Osteocyte (in vitro differentiated cells): ENCODE results near the gene ZNF282. TPM values are rescaled to one million over a fixed set of nuclear protein-coding genes. Genes with fewer than 3 reads are reported as not detected.
"Not testable (repeated sequence)": the region's sequence is repeated elsewhere in the genome, so short reads cannot be mapped to it uniquely, and the experiment has no call there.

Source experiments
- DNase-seq: peaks from one replicate; pipeline ENCODE4 v3.0.0; 2021; ENCODE audit warnings: mixed read lengths; ENCODE audit not compliant: unreplicated experiment; ENCODE audit errors: extremely low spot score
- H3K27ac Mint-ChIP-seq: one replicate; pipeline ENCODE4 v1.8.0; 2021; ENCODE audit warnings: mild to moderate bottlenecking, mixed read lengths; ENCODE audit not compliant: unreplicated experiment
- H3K27me3 Mint-ChIP-seq: one replicate; pipeline ENCODE4 v1.8.0; 2021; ENCODE audit warnings: mixed read lengths; ENCODE audit not compliant: unreplicated experiment
- H3K36me3 Mint-ChIP-seq: one replicate; pipeline ENCODE4 v1.8.0; 2021; ENCODE audit warnings: mixed read lengths; ENCODE audit not compliant: unreplicated experiment
- H3K4me1 Mint-ChIP-seq: one replicate; pipeline ENCODE4 v1.8.0; 2021; ENCODE audit warnings: mixed read lengths; ENCODE audit not compliant: unreplicated experiment
- H3K4me3 Mint-ChIP-seq: one replicate; pipeline ENCODE4 v1.8.0; 2021; ENCODE audit warnings: mild to moderate bottlenecking, moderate library complexity, mixed read lengths; ENCODE audit not compliant: unreplicated experiment
- H3K9me3 Mint-ChIP-seq: one replicate; pipeline ENCODE4 v1.8.0; 2021; ENCODE audit warnings: mixed read lengths; ENCODE audit not compliant: unreplicated experiment
- total RNA-seq: library from RNA; stranded (reverse); gene quantifications from 2 replicates; pipeline ENCODE4 v1.2.1, GENCODE V29; 2021
- TF ChIP-seq, protein P1 (sequence below): fragments of 200-600 bp; sonication (generic); IDR thresholded peaks from 2 replicates; pipeline ENCODE4 v1.5.0; 2021; ENCODE audit warnings: antibody characterized with exemption, mild to moderate bottlenecking, moderate library complexity

The ZNF282 gene
- total RNA-seq, 1 donor from 2014 or later: 29.8 TPM

DNA sequence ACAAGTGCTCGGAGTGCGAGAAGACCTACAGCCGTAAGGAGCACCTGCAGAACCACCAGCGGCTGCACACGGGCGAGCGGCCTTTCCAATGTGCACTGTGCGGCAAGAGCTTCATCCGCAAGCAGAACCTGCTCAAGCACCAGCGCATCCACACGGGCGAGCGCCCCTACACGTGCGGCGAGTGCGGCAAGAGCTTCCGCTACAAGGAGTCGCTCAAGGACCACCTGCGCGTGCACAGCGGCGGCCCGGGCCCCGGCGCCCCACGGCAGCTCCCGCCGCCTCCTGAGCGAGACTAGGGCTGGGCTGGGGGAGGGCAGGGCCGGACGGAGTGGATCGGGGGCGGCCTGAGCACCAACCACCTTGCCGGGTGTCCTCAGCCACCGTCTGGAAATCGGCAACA, 29.0 kb downstream of the ZNF282 start:
- Mint-ChIP-seq H3K27me3 (no peaks in the 10 kb centered on the region), H3K36me3 (peaks cover 28% of the 10 kb centered on the region), H3K4me1 (peaks cover 15% of the 10 kb centered on the region), H3K9me3 (no peaks in the 10 kb centered on the region), H3K27ac (no peak overlapping the region), H3K4me3 (no peak overlapping the region)
- DNase-seq: no peak
- TF ChIP-seq, protein P1, sequence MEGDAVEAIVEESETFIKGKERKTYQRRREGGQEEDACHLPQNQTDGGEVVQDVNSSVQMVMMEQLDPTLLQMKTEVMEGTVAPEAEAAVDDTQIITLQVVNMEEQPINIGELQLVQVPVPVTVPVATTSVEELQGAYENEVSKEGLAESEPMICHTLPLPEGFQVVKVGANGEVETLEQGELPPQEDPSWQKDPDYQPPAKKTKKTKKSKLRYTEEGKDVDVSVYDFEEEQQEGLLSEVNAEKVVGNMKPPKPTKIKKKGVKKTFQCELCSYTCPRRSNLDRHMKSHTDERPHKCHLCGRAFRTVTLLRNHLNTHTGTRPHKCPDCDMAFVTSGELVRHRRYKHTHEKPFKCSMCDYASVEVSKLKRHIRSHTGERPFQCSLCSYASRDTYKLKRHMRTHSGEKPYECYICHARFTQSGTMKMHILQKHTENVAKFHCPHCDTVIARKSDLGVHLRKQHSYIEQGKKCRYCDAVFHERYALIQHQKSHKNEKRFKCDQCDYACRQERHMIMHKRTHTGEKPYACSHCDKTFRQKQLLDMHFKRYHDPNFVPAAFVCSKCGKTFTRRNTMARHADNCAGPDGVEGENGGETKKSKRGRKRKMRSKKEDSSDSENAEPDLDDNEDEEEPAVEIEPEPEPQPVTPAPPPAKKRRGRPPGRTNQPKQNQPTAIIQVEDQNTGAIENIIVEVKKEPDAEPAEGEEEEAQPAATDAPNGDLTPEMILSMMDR: no peak

DNA sequence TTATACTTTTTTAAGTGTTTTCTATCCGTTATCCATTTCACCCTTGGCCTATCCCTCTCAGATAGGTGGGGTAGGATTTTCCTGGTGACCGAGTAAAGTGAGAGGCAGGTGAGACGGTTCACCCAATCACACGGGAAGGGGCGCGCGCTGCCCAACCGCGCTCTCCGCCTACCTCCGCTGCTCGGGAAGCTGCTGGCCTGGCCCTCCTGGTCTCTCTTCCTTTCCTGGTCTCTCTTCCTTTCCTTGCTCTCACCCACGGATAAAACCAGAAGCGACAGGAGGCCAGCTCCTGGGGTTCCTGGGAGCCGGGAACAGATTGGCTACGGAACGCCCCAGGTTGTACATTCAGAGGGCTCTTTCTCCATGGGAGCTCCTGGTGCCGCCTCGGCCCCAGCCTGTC, 29.8 kb downstream of the ZNF282 start:
- TF ChIP-seq, protein P1: no peak
- H3K36me3 Mint-ChIP-seq: peaks cover 24% of the 10 kb centered on the region
- peaks cover 8% of the 10 kb centered on the region for H3K4me1 Mint-ChIP-seq
- H3K27ac Mint-ChIP-seq: no peak overlapping the region
- H3K27me3 Mint-ChIP-seq: no peaks in the 10 kb centered on the region
- no peak for DNase-seq
- H3K9me3 Mint-ChIP-seq: no peaks in the 10 kb centered on the region
- no peak overlapping the region for H3K4me3 Mint-ChIP-seq

DNA sequence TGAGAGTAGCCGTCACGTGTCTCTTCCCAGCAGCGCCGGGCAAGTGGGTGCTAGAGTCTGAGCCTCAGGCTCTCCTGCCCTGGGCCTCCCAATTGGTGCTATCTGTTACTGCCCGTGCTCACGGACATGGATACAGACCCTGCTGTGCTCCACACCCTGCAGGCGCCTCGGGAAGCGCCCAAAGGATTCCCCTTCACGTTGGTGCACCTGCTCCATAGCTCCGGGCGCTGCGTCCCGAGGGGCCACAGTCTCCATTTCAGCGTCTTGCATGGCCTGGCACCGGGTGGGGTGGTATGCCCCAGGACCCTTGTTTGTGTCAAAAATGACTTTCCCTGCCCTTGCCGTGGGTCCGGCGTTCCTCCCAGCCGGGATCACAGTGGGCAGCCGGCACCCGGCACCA, 30.3 kb downstream of the ZNF282 start:
- TF ChIP-seq, protein P1: no peak
- DNase-seq: no peak
- H3K4me3 Mint-ChIP-seq: no peak overlapping the region
- peaks cover 22% of the 10 kb centered on the region for H3K36me3 Mint-ChIP-seq
- no peak overlapping the region for H3K27ac Mint-ChIP-seq
- peaks cover 5% of the 10 kb centered on the region for H3K4me1 Mint-ChIP-seq
- H3K27me3 Mint-ChIP-seq: no peaks in the 10 kb centered on the region
- H3K9me3 Mint-ChIP-seq: no peaks in the 10 kb centered on the region

DNA sequence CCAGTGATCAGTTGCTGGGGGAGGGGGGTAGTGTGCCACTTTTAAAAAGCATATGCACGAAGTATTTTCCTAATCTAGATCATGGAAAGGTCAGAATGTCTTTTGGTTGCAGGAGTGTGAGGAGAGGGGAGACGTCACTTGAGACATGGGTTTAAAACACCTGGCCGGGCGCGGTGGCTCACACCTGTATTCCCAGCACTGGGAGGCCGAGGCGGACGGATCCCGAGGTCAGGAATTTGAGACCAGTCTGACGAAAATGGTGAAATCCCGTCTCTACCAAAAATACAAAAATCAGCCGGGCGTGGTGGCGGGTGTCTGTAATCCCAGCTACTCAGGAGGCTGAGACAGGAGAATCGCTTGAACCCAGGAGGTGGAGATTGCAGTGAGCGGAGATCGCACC, 31.0 kb downstream of the ZNF282 start:
- not testable (repeated sequence) for H3K27ac Mint-ChIP-seq, H3K9me3 Mint-ChIP-seq
- H3K36me3 Mint-ChIP-seq: peaks cover 16% of the 10 kb centered on the region

DNA sequence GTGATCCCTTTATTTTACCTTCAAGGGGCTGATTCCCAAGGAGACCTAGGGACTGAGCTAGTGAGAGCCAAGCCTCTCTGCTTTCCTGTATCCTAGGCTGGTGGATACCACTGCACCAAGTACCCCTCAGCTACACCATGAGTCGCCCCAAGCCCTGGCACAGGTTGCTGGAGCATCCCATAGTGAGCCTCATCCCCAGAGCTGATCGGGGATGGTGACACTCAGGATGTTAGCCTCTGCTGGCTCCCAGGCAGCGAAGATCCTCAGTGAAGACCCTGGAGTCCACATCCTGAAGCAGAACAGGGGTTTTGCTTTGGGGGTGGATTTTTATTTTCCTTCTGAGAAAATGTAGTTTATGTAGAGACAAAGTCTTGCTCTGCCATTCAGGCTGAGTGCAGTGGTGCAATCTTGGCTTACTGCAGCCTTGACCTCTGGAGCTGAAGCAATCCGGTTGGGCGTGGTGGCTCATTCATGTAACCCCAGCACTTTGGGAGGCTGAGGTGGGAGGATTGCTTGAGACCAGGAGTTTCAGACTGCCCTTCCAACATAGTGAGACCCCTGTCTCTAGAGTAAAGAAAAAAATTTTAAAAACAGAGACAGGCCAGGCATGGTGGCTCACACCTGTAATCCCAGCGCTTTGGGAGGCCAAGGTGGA, 31.6 kb downstream of the ZNF282 start:
- Mint-ChIP-seq H3K9me3 (no peaks in the 10 kb centered on the region), H3K27ac (no peak overlapping the region), H3K27me3 (no peaks in the 10 kb centered on the region), H3K36me3 (peaks cover 12% of the 10 kb centered on the region), H3K4me3 (no peak overlapping the region), H3K4me1 (no peaks in the 10 kb centered on the region)
- TF ChIP-seq, protein P1: no peak
- no peak for DNase-seq

More for the DNA sequence above, 31.0 kb downstream of the ZNF282 start:
- H3K4me3 Mint-ChIP-seq, DNase-seq, H3K4me1 Mint-ChIP-seq, H3K27me3 Mint-ChIP-seq: not testable (repeated sequence)
